Esophagus muscularis mucosa (tissue), 4 donors: ENCODE data around the gene GRB14. TPM values are rescaled to one million over a fixed set of nuclear protein-coding genes. Genes with fewer than 3 reads are reported as not detected.

ENCODE experiments used
- DNase-seq: peaks from one replicate; pipeline ENCODE4 v3.0.0-alpha.2; 2017; ENCODE audit errors: extremely low spot score
- H3K27ac ChIP-seq, 4 donors: fragments of 200-600 bp; sonication (generic); replicated peaks in 1 of 4; 1 replicate in 3 of 4; 2 replicates in 1 of 4; pipeline ENCODE4 v1.5.1; 2016 to 2019; ENCODE audit warnings: mild to moderate bottlenecking in 1 of 4
- H3K27me3 ChIP-seq, 4 donors: fragments of 200-600 bp; sonication (generic); one replicate each; pipeline versions ENCODE4 v1.5.1 to v1.6.0; 2016 to 2019
- H3K36me3 ChIP-seq, 4 donors: fragments of 200-600 bp; sonication (generic); one replicate each; pipeline ENCODE4 v1.5.1; 2016 to 2019
- H3K4me1 ChIP-seq, 4 donors: fragments of 200-600 bp; sonication (generic); one replicate each; pipeline ENCODE4 v1.5.1; 2016 to 2019
- H3K4me3 ChIP-seq, 4 donors: fragments of 200-600 bp; sonication (generic); 1 replicate in 2 of 4; 2 replicates in 2 of 4; pipeline ENCODE4 v1.5.1; 2016 to 2019; ENCODE audit warnings: mild to moderate bottlenecking in 4 of 4, moderate library complexity in 1 of 4
- H3K9me3 ChIP-seq, 4 donors: fragments of 200-600 bp; sonication (generic); 1 replicate in 3 of 4; 2 replicates in 1 of 4; pipeline ENCODE4 v1.5.1; 2016 to 2019
- CTCF ChIP-seq, 3 experiments: fragments of 200-600 bp in 2 of 3; fragments of 450-650 bp in 1 of 3; sonication (generic) in 2 of 3; IDR thresholded peaks; one replicate each; pipeline ENCODE4 v1.5.1; 2017 to 2019; ENCODE audit warnings: antibody characterized with exemption in 3 of 3, mild to moderate bottlenecking in 2 of 3, moderate library complexity in 1 of 3
- EP300 ChIP-seq: sonication (generic); formaldehyde crosslinking; IDR thresholded peaks from one replicate; pipeline ENCODE4 v1.6.1; 2017; ENCODE audit warnings: antibody characterized with exemption
- POLR2A ChIP-seq: fragments of 450-650 bp; IDR thresholded peaks from one replicate; pipeline ENCODE4 v1.6.1; 2017; ENCODE audit warnings: antibody characterized with exemption, moderate library complexity, mild to moderate bottlenecking, low read depth
- POLR2AphosphoS5 ChIP-seq, 2 donors: sonication (generic); formaldehyde crosslinking; IDR thresholded peaks; one replicate each; pipeline ENCODE4 v1.6.1; 2017; ENCODE audit warnings: antibody characterized with exemption in 2 of 2
- WGBS: methylation state at CpG from one replicate; pipeline ENCODE4 v1.1.5; 2018; 5-methylcytosine and 5-hydroxymethylcytosine counted together
- intact Hi-C: fragments of 100-400 bp; cut with DNase I; formaldehyde crosslinking; loops from one replicate; pipeline ENCODE4 v1.15.1; 2023
- total RNA-seq, 4 donors: library from RNA; depleted of rRNA; stranded (reverse); fragments of >200 nt; gene quantifications; one replicate each; pipeline versions ENCODE4 v1.1.0 to v1.2.1, GENCODE V29; 2016

GRB14 gene
- total RNA-seq, 4 donors from 2014 or later = 3.3 to 6.3 (median 4.3) TPM

DNA sequence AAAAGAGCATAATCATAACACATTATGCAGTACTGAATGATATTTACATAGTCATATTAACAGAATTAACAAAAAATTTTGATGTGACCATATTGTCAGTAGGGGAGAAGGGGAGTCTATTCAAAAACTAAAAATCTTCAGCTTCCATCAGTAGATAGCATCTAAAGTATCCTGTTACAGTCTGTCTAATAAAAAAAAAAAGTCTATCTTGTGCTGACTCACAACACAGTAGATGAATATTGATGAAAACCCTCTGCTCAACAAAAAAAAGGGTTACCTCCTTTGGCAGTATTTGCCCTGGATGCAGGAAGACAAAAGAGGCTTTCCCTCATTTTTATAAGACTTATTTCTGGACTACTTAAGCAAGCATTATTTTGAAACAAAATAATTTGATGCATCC lies 27.3 kb downstream of the GRB14 start:
- DNase-seq = no peak
- Histone ChIP-seq H3K4me3 (no peak overlapping the region), H3K36me3 (no peaks in the 10 kb centered on the region), H3K4me1 (no peaks in the 10 kb centered on the region), H3K9me3 (no peaks in the 10 kb centered on the region), H3K27me3 (no peaks in the 10 kb centered on the region), H3K27ac (no peak overlapping the region)
- TF ChIP-seq CTCF (IDR thresholded peaks at IDR 0.05) = no peak
- no peak for TF ChIP-seq POLR2A
- no peak for TF ChIP-seq EP300
- TF ChIP-seq POLR2AphosphoS5 (IDR thresholded peaks at IDR 0.05) = no peak
- intact Hi-C loops = no loop called here

GRCh38 chr2:164593541-164593940 lies 27.7 kb downstream of the GRB14 start:
- Histone ChIP-seq H3K4me1 (no peaks in the 10 kb centered on the region), H3K9me3 (no peaks in the 10 kb centered on the region), H3K4me3 (no peak overlapping the region), H3K27ac (no peak overlapping the region), H3K27me3 (no peaks in the 10 kb centered on the region), H3K36me3 (no peaks in the 10 kb centered on the region)
- 73% methylated on average over 4 of the region's 4 CpGs for WGBS
- DNase-seq = no peak
- intact Hi-C loops = no loop called here
- TF ChIP-seq POLR2A = no peak

GRCh38 chr2:164589522-164589921 lies 31.8 kb downstream of the GRB14 start:
- intact Hi-C loops = no loop called here
- no peak overlapping the region for H3K4me3 ChIP-seq
- TF ChIP-seq EP300 (no peak), POLR2AphosphoS5 (IDR thresholded peaks at IDR 0.05) (no peak), CTCF (IDR thresholded peaks at IDR 0.05) (no peak)
- no peaks in the 10 kb centered on the region for H3K4me1 ChIP-seq
- H3K27ac ChIP-seq = no peak overlapping the region
- H3K9me3 ChIP-seq = no peaks in the 10 kb centered on the region
- 77% methylated on average over 2 of the region's 2 CpGs for WGBS
- H3K27me3 ChIP-seq = no peaks in the 10 kb centered on the region
- DNase-seq = no peak
- H3K36me3 ChIP-seq = no peaks in the 10 kb centered on the region

DNA sequence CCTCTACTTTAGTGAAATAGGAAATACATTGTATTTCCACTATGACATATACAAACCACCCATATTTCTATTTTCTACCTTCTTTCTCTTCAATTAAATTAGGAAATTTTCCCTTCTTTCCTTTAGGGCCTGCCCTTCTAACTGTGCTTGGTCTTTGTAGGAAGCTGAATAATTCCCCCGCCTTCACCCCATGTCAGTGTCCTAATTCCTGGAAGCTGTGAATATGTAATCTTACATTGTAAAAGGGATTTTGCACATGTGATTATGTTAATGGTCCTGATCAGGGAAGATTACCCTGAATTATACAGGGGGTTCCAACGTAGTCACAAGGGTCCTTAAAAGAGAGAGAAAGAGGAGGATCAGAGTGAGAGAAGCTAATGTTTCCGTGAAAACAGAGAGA lies 40.2 kb downstream of the GRB14 start:
- 93% methylated on average over 3 of the region's 3 CpGs for WGBS
- no peak overlapping the region for H3K27ac ChIP-seq
- H3K4me3 ChIP-seq = no peak overlapping the region
- no peaks in the 10 kb centered on the region for H3K36me3 ChIP-seq
- no peaks in the 10 kb centered on the region for H3K27me3 ChIP-seq
- no peaks in the 10 kb centered on the region for H3K9me3 ChIP-seq
- no peak for DNase-seq
- intact Hi-C loops = no loop called here
- no peaks in the 10 kb centered on the region for H3K4me1 ChIP-seq
- TF ChIP-seq CTCF (IDR thresholded peaks at IDR 0.05) (no peak), EP300 (no peak), POLR2AphosphoS5 (IDR thresholded peaks at IDR 0.05) (no peak), POLR2A (no peak)

GRCh38 chr2:164574931-164575330 lies 46.4 kb downstream of the GRB14 start:
- intact Hi-C loops = no loop called here
- no peak overlapping the region for H3K4me3 ChIP-seq
- no peaks in the 10 kb centered on the region for H3K36me3 ChIP-seq
- TF ChIP-seq POLR2A = no peak
- no peak for TF ChIP-seq POLR2AphosphoS5 (IDR thresholded peaks at IDR 0.05)
- TF ChIP-seq CTCF (IDR thresholded peaks at IDR 0.05) = no peak
- no peak for TF ChIP-seq EP300
- no peaks in the 10 kb centered on the region for H3K9me3 ChIP-seq
- no peak for DNase-seq
- no peak overlapping the region for H3K27ac ChIP-seq
- 82% methylated on average over 1 of the region's 1 CpG for WGBS
- no peaks in the 10 kb centered on the region for H3K4me1 ChIP-seq
- H3K27me3 ChIP-seq = no peaks in the 10 kb centered on the region
